GM12872 (cell line): ENCODE data around the gene KNTC1.

ENCODE experiments used
- TF ChIP-seq, protein P1 (sequence below): IDR thresholded peaks from 3 replicates; pipeline ENCODE4 v1.5.1; 2011; ENCODE audit warnings: low read depth, mild to moderate bottlenecking, low read length, moderate library complexity; ENCODE audit not compliant: insufficient read depth

Gene KNTC1

DNA sequence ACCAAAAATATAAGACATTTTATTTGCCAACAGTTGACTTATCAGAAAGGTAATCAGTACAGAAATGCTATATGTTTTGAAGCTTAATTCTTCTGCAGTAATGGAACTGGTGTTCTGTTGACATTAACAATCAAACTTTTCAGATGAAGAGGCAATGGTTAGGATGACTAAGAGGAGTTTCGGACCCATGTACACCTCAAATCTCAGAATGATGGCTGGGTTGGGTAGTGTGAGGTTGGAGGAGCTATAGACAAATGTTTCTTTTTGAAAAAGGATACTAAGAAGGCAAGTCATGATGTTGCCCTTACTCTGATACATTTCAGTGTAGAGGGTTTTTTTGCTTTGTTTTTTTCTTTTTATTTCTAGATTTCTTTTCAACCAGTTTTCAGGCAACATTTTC, 66.9 kb downstream of the KNTC1 start:
- TF ChIP-seq, protein P1, sequence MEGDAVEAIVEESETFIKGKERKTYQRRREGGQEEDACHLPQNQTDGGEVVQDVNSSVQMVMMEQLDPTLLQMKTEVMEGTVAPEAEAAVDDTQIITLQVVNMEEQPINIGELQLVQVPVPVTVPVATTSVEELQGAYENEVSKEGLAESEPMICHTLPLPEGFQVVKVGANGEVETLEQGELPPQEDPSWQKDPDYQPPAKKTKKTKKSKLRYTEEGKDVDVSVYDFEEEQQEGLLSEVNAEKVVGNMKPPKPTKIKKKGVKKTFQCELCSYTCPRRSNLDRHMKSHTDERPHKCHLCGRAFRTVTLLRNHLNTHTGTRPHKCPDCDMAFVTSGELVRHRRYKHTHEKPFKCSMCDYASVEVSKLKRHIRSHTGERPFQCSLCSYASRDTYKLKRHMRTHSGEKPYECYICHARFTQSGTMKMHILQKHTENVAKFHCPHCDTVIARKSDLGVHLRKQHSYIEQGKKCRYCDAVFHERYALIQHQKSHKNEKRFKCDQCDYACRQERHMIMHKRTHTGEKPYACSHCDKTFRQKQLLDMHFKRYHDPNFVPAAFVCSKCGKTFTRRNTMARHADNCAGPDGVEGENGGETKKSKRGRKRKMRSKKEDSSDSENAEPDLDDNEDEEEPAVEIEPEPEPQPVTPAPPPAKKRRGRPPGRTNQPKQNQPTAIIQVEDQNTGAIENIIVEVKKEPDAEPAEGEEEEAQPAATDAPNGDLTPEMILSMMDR: no peak

DNA sequence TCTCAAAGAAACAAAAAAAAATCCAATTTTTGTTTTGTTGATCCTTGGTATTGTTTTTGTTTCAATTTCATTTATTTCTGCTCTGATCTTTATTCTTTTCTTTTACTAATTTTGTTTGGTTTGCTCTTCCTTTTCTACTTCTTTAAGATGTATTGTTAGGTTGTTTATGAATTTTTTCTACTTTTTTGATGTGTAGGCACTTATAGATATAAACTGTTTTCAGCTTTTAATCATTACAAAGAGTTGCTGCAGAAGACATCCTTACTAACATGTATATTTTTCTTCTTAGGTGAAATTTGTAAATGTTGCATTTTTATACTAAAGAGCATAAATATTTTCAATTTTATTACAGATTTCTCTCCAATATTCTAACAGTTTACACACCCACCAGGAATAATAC, 69.8 kb downstream of the KNTC1 start:
- TF ChIP-seq, protein P1: no peak

DNA sequence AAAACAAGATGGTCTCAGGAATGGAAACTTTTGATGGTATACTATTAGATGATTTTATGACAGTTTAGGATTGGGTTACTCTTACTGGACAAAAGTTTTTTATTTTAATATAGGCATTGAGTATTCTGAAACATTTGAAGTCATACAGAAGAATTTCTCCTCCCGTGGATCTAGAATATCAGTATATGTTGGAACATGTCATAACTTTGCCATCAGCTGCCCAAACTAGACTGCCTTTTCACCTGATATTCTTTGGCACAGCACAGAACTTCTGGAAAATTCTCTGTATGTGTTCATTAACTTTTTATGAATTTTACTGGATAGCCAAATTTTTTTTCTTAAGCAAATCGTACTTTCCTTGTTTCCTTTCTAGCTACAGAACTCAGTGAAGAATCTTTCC, 75.4 kb downstream of the KNTC1 start:
- TF ChIP-seq, protein P1: no peak

DNA sequence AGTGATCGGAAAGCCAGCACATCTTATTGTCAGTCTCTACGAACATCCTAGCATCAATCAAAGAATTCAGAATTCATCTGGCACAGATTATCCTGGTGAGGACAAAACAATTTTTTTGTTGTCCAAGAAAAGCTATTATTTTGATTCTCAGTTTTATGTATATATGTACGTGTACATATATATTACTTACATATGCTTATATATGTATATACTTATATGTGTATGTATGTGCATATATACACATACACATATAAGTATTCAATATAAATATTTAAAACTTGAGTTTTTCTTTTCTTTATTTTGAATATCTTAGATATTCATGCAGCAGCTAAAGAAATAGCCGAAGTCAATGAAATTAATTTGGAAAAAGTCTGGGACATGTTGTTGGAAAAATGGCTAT, 77.9 kb downstream of the KNTC1 start:
- TF ChIP-seq, protein P1: no peak

DNA sequence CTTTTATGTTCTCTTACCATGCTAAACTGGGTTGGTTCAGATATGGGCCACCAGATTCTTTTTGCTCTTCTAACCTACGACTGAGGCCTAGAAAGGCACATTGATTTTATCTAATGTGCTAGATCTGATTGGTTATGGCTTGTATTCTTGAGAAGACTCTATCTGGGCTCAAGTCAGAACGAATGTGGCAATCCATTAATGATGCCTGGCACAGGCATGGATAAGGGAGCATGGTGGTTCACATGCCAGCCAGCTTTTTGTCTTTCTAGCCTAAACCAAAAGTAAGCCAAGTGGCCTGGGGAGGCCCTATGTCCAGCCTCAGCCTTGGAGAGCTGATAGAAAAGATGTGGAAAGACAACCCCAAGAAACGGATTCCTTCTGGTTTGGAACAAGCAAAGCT, 82.7 kb downstream of the KNTC1 start:
- TF ChIP-seq, protein P1: no peak

DNA sequence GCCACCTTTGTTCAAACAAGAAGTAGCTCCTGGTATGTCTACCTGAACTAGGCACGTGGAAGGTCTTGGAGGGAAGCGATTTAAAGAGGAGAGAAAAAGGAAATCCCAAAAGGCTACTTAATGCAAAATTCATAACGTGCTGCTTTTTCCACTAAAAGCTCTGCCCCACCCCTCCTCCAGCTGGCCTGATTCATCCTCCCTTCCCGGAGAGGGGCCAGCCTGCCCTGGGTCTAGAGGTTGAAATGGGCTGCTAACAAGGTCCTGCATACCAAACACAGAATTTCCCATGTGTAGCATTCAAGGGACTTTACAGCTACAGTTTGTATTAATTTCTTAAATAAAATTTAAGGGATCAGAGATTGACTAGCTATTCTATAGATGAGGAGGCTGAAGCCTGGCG, 83.2 kb downstream of the KNTC1 start:
- TF ChIP-seq, protein P1: no peak

DNA sequence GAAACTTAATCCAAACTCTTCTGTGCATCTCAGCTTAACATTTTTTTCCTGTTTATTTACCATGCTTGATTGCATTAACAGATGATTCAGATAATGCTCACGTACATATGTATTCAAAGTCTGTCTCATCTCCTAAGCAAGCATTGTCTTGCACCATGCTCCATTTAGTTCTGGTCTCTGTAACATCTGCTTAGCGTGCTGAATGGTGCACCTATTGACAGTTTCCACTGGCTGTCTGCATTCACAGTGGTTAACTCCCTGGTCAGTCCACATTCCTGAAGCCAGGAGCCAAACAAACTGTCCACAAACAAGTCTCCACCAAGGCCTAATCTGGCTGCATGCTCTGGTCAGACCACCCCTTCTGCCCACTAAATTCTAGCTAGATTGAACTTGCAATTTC, 83.9 kb downstream of the KNTC1 start:
- TF ChIP-seq, protein P1: no peak

DNA sequence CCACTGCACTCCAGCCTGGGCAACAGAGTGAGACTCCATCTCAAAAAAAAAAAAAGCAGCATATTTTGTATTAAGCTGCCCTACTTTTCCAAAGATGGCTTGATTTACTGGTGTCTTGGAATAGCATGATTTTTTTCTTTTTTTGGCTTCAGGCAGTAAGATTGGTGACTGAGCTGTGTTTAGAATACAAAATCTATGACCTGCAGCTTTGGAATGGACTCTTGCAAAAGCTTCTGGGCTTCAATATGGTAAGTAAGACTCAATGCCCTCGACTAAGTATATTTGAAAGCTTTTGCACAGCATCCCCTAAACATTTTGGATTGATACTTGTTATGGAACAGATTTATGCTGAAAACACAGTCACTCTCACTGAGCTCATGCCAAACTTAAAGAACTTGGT, 87.8 kb downstream of the KNTC1 start:
- TF ChIP-seq, protein P1: no peak
